Chondrocyte (in vitro differentiated cells): Measurements from ENCODE around the gene MRPS24. TPM values are rescaled to one million over a fixed set of nuclear protein-coding genes. Genes with fewer than 3 reads are reported as not detected.
A peak's percentile ranks its signal among the peaks of the same experiment; 100 is the strongest.

ENCODE experiments used
- DNase-seq: peaks from one replicate; pipeline ENCODE4 v3.0.0; 2021; ENCODE audit warnings: mixed read lengths, low spot score
- H3K27ac Mint-ChIP-seq: one replicate; pipeline ENCODE4 v1.8.0; 2021; ENCODE audit warnings: mild to moderate bottlenecking, moderate library complexity, mixed read lengths; ENCODE audit not compliant: unreplicated experiment
- H3K27me3 Mint-ChIP-seq: 2 replicates; pipeline ENCODE4 v1.8.0; 2021; ENCODE audit warnings: low read depth, mixed read lengths
- H3K36me3 Mint-ChIP-seq: 2 replicates; pipeline ENCODE4 v1.8.0; 2021; ENCODE audit warnings: low read depth, mixed read lengths
- H3K4me1 Mint-ChIP-seq: 2 replicates; pipeline ENCODE4 v1.8.0; 2021; ENCODE audit warnings: low read depth, mild to moderate bottlenecking, mixed read lengths
- H3K4me3 Mint-ChIP-seq: one replicate; pipeline ENCODE4 v1.8.0; 2021; ENCODE audit warnings: mild to moderate bottlenecking, moderate library complexity, mixed read lengths; ENCODE audit not compliant: unreplicated experiment
- H3K9me3 Mint-ChIP-seq: 2 replicates; pipeline ENCODE4 v1.8.0; 2021; ENCODE audit warnings: low read depth, mixed read lengths
- CTCF ChIP-seq: fragments of 200-600 bp; sonication (generic); IDR thresholded peaks from 2 replicates; pipeline ENCODE4 v1.5.0; 2021; ENCODE audit warnings: antibody characterized with exemption, mild to moderate bottlenecking, moderate library complexity
- total RNA-seq: library from RNA; stranded (reverse); gene quantifications from 3 replicates; pipeline ENCODE4 v1.2.1, GENCODE V29; 2021

MRPS24 gene
- total RNA-seq, 1 donor from 2014 or later, result 70.2 TPM

GRCh38 chr7:43869867-43870240 is 537 bp upstream of the MRPS24 start:
- Mint-ChIP-seq H3K27ac (peak overlapping the region; percentile 98), H3K36me3 (peaks cover 17% of the 10 kb centered on the region), H3K4me1 (peaks cover 42% of the 10 kb centered on the region), H3K27me3 (no peaks in the 10 kb centered on the region), H3K9me3 (no peaks in the 10 kb centered on the region), H3K4me3 (peak overlapping the region; percentile 90)
- DNase-seq, result no peak
- TF ChIP-seq CTCF, result no peak

- H3K4me1 Mint-ChIP-seq, result peaks cover 39% of the 10 kb centered on the region
- H3K36me3 Mint-ChIP-seq, result peaks cover 17% of the 10 kb centered on the region
- H3K4me3 Mint-ChIP-seq, result peak overlapping the region; percentile 90
- no peak for DNase-seq
- H3K27ac Mint-ChIP-seq, result no peak overlapping the region
- H3K27me3 Mint-ChIP-seq, result no peaks in the 10 kb centered on the region
- H3K9me3 Mint-ChIP-seq, result no peaks in the 10 kb centered on the region
- no peak for TF ChIP-seq CTCF
Measured at GRCh38 chr7:43868681-43869005, 674 bp downstream of the MRPS24 start.

GRCh38 chr7:43868181-43868580 is 1.1 kb downstream of the MRPS24 start:
- no peak overlapping the region for H3K27ac Mint-ChIP-seq
- DNase-seq, result no peak
- no peaks in the 10 kb centered on the region for H3K27me3 Mint-ChIP-seq
- no peak for TF ChIP-seq CTCF
- H3K9me3 Mint-ChIP-seq, result no peaks in the 10 kb centered on the region
- peak overlapping the region; percentile 90 for H3K4me3 Mint-ChIP-seq
- peaks cover 17% of the 10 kb centered on the region for H3K36me3 Mint-ChIP-seq
- H3K4me1 Mint-ChIP-seq, result peaks cover 34% of the 10 kb centered on the region

GRCh38 chr7:43865277-43865676 is 4.0 kb downstream of the MRPS24 start:
- no peak overlapping the region for H3K27ac Mint-ChIP-seq

GRCh38 chr7:43864126-43864525 is 5.2 kb downstream of the MRPS24 start:
- Mint-ChIP-seq H3K27ac (no peak overlapping the region), H3K4me3 (no peak overlapping the region), H3K36me3 (peaks cover 17% of the 10 kb centered on the region), H3K9me3 (no peaks in the 10 kb centered on the region), H3K27me3 (no peaks in the 10 kb centered on the region), H3K4me1 (peaks cover 10% of the 10 kb centered on the region)
- DNase-seq, result no peak
- no peak for TF ChIP-seq CTCF

More at GRCh38 chr7:43865277-43865676, 4.0 kb downstream of the MRPS24 start:
- Mint-ChIP-seq H3K4me1 (peaks cover 18% of the 10 kb centered on the region), H3K9me3 (no peaks in the 10 kb centered on the region), H3K36me3 (peaks cover 17% of the 10 kb centered on the region), H3K4me3 (no peak overlapping the region), H3K27me3 (no peaks in the 10 kb centered on the region)
- DNase-seq, result no peak
- no peak for TF ChIP-seq CTCF
